GM12872 (cell line): Measurements from ENCODE around the gene ALS2CL.

Experiments
- CTCF ChIP-seq: IDR thresholded peaks from 3 replicates; pipeline ENCODE4 v1.5.1; 2011; ENCODE audit warnings: low read depth, mild to moderate bottlenecking, low read length, moderate library complexity; ENCODE audit not compliant: insufficient read depth

ALS2CL gene

GRCh38 chr3:46663591-46664135 lies 29.8 kb downstream of the ALS2CL start:
- no peak for TF ChIP-seq CTCF

- no peak for TF ChIP-seq CTCF
Observed at GRCh38 chr3:46662771-46663551, 30.5 kb downstream of the ALS2CL start.

DNA sequence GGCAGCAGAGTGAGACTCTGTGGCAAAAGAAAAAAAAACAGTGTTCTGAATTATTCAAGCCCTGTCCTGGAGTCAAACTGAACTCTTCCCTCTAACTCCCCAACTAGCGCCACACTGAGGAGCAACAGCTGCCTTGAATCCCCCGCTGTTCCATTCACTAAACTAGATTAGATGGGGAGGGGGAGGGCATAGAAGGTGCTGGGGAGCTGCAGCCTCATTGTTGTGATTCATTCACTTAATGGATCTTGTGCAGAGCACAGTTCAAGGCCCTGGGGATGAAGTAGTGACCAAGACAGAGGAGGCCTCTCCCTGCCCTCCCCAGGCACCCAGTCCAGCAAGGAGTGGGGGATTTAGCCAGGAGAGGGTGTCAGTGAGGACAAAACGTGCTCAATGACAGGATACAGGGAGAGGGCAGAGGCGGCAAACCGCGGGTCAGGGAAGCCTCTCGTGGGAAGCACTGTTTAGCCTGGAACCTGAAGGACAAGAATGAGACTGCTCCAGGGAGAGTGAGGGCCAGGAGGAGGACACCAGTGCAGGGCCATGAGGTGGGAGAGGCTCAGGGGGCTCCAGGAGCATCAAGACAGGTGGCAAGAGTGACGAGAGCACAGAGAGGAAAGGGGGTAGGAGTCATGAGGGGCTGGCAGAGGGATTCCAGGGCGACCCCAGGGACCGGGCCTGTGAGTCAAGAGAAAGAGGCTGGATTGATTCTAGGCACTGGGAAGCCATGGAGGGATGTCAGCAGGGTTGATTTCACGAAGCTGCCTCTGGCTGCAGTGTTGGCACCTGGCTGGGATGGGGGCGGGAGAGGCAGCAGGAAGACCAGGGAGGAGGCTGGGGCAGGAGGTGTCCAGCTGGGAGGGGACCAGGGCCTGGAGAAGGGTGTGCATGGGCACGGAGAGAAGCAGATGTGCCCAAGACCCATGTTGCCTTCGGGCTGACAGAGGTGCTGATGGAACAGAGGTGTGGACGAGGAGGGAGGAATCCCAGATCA lies 31.4 kb downstream of the ALS2CL start:
- no peak for TF ChIP-seq CTCF

- TF ChIP-seq CTCF: no peak
Observed at GRCh38 chr3:46660543-46661523, 32.6 kb downstream of the ALS2CL start.

DNA sequence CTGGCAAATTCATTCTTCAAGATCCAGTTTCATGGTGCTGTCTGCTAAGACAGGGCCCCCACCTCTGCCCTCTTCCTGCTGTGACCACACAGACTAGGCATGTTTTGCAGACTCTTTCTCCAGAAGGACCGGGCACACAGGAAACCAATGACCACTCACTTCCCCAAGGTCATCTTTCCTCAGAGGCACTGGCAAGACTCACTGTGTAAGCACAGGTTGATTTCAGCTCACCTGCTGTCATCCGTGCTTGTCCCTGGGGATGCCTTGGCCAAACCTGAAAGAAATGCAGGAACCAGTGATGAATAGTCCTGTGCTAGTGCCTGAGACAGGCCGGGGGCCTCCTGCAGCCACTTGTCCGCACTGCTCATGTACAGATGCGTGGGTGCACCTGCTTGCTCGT lies 33.5 kb downstream of the ALS2CL start:
- TF ChIP-seq CTCF: no peak

- no peak for TF ChIP-seq CTCF
Observed at GRCh38 chr3:46659285-46659684, 34.2 kb downstream of the ALS2CL start.
